Activated T-helper 2 cell treated with anti-CD3 and anti-CD28 coated beads, Interferon-gamma antibody, Interleukin-2, Interleukin-4, amounts not matched to agents 10 μg/mL and 5 μg/mL and 100 μg/mL, durations not matched to agents 14 hours and 24 hours and 36 hours (primary cell): ENCODE data around the gene PCDHGB4. TPM values are rescaled to one million over a fixed set of nuclear protein-coding genes. Genes with fewer than 3 reads are reported as not detected.
"Not testable (repeated sequence)": the region's sequence is repeated elsewhere in the genome, so short reads cannot be mapped to it uniquely, and the experiment has no call there.

Source experiments
- DNase-seq: peaks from one replicate; pipeline ENCODE4 v3.0.0; 2021; ENCODE audit warnings: low spot score
- H3K27ac Mint-ChIP-seq: one replicate; pipeline ENCODE4 v1.8.0; 2021; ENCODE audit warnings: mixed read lengths
- H3K27me3 Mint-ChIP-seq: one replicate; pipeline ENCODE4 v1.8.0; 2021; ENCODE audit warnings: low read depth, mixed read lengths
- H3K36me3 Mint-ChIP-seq: one replicate; pipeline ENCODE4 v1.8.0; 2021; ENCODE audit warnings: low read depth, mixed read lengths
- H3K4me1 Mint-ChIP-seq: one replicate; pipeline ENCODE4 v1.8.0; 2021; ENCODE audit warnings: low read depth, mixed read lengths
- H3K4me3 Mint-ChIP-seq: one replicate; pipeline ENCODE4 v1.8.0; 2021; ENCODE audit warnings: low read depth, mild to moderate bottlenecking, moderate library complexity, mixed read lengths
- H3K9me3 Mint-ChIP-seq: one replicate; pipeline ENCODE4 v1.8.0; 2021; ENCODE audit warnings: mixed read lengths
- intact Hi-C: fragments of 100-400 bp; cut with micrococcal nuclease; formaldehyde crosslinking; loops from one replicate; pipeline ENCODE4 v1.15.1; 2023
- total RNA-seq: library from RNA; stranded (reverse); gene quantifications from 2 replicates; pipeline ENCODE4 v1.2.3, GENCODE V29; 2022

PCDHGB4 gene
- total RNA-seq, 1 donor from 2014 or later: 0.34 TPM

GRCh38 chr5:141413540-141414069 lies 26.1 kb downstream of the PCDHGB4 start:
- Mint-ChIP-seq H3K36me3 (peaks cover 16% of the 10 kb centered on the region), H3K27ac (no peak overlapping the region), H3K9me3 (peaks cover 21% of the 10 kb centered on the region), H3K27me3 (peaks cover 62% of the 10 kb centered on the region), H3K4me1 (peaks cover 19% of the 10 kb centered on the region), H3K4me3 (peak overlapping the region; percentile 82)
- no peak for DNase-seq
- intact Hi-C loops: loop anchor here (2.0 kb wide), 1 partner anchor 99 kb away; no protein-coding TSS in a partner anchor

DNA sequence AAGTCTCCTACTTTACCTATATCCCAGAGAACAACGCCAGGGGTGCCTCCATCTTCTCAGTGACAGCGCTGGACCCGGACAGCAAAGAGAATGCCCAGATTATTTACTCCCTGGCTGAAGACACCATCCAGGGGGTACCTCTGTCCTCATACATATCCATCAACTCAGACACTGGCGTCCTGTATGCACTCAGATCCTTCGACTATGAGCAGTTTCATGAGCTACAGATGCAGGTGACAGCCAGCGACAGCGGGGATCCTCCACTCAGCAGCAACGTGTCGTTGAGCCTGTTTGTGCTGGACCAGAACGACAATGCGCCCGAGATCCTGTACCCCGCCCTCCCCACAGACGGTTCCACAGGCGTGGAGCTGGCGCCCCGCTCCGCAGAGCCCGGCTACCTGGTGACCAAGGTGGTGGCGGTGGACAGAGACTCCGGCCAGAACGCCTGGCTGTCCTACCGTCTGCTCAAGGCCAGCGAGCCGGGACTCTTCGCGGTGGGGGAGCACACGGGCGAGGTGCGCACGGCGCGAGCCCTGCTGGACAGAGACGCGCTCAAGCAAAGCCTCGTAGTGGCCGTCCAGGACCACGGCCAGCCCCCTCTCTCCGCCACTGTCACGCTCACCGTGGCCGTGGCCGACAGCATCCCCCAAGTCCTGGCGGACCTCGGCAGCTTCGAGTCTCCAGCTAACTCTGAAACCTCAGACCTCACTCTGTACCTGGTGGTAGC lies 27.2 kb downstream of the PCDHGB4 start:
- intact Hi-C loops, DNase-seq, H3K27ac Mint-ChIP-seq: not testable (repeated sequence)
- peaks cover 59% of the 10 kb centered on the region for H3K27me3 Mint-ChIP-seq
- peaks cover 21% of the 10 kb centered on the region for H3K9me3 Mint-ChIP-seq
- peaks cover 19% of the 10 kb centered on the region for H3K4me1 Mint-ChIP-seq
- peak overlapping the region; percentile 17 for H3K4me3 Mint-ChIP-seq
- peaks cover 12% of the 10 kb centered on the region for H3K36me3 Mint-ChIP-seq

DNA sequence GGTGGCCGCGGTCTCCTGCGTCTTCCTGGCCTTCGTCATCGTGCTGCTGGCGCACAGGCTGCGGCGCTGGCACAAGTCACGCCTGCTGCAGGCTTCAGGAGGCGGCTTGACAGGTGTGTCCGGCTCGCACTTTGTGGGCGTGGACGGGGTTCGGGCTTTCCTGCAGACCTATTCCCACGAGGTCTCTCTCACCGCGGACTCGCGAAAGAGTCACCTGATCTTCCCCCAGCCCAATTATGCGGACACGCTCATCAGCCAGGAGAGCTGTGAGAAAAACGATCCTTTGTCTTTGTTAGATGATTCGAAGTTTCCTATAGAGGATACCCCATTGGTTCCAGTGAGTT lies 27.7 kb downstream of the PCDHGB4 start:
- peaks cover 61% of the 10 kb centered on the region for H3K27me3 Mint-ChIP-seq
- peaks cover 12% of the 10 kb centered on the region for H3K36me3 Mint-ChIP-seq
- DNase-seq, H3K4me3 Mint-ChIP-seq, H3K27ac Mint-ChIP-seq, intact Hi-C loops: not testable (repeated sequence)
- H3K9me3 Mint-ChIP-seq: peaks cover 19% of the 10 kb centered on the region
- peaks cover 19% of the 10 kb centered on the region for H3K4me1 Mint-ChIP-seq

GRCh38 chr5:141417494-141418172 lies 30.1 kb downstream of the PCDHGB4 start, which contains the start of gene PCDHGB7:
Gene PCDHGB7 (plus strand): TSS chr5:141417677. CDS start chr5:141417860, 183 bp downstream.
- DNase-seq, H3K36me3 Mint-ChIP-seq, intact Hi-C loops, H3K27ac Mint-ChIP-seq: not testable (repeated sequence)
- peaks cover 24% of the 10 kb centered on the region for H3K4me1 Mint-ChIP-seq
- H3K4me3 Mint-ChIP-seq: peak within 1 kb of the TSS; percentile 57
- peaks cover 75% of the 10 kb centered on the region for H3K27me3 Mint-ChIP-seq
- peaks cover 27% of the 10 kb centered on the region for H3K9me3 Mint-ChIP-seq

- H3K4me1 Mint-ChIP-seq: peaks cover 14% of the 10 kb centered on the region
- peaks cover 7% of the 10 kb centered on the region for H3K36me3 Mint-ChIP-seq
- intact Hi-C loops: no loop called here
- H3K27ac Mint-ChIP-seq: no peak overlapping the region
- peaks cover 68% of the 10 kb centered on the region for H3K27me3 Mint-ChIP-seq
- DNase-seq: no peak
- peaks cover 22% of the 10 kb centered on the region for H3K9me3 Mint-ChIP-seq
- H3K4me3 Mint-ChIP-seq: no peak overlapping the region
These were observed 31.8 kb downstream of the PCDHGB4 start for GRCh38 chr5:141419074-141419880.

GRCh38 chr5:141420855-141421488 lies 33.5 kb downstream of the PCDHGB4 start, which contains the start of gene PCDHGA11:
Gene PCDHGA11 (plus strand): TSS chr5:141421051. CDS start chr5:141421228, 177 bp downstream.
- intact Hi-C loops: loop anchor here (2.0 to 5.0 kb wide), 4 partner anchors 56 to 144 kb away; partner anchors contain the start of genes PCDHGA2, PCDHGA4, PCDHGB2 and PCDHGC3
- peaks cover 10% of the 10 kb centered on the region for H3K4me1 Mint-ChIP-seq
- no peak for DNase-seq
- peaks cover 19% of the 10 kb centered on the region for H3K9me3 Mint-ChIP-seq
- H3K27me3 Mint-ChIP-seq: peaks cover 63% of the 10 kb centered on the region
- peak within 1 kb of the TSS; percentile 81 for H3K4me3 Mint-ChIP-seq
- H3K36me3 Mint-ChIP-seq: peaks cover 7% of the 10 kb centered on the region
- H3K27ac Mint-ChIP-seq: no peak within 1 kb of the TSS

DNA sequence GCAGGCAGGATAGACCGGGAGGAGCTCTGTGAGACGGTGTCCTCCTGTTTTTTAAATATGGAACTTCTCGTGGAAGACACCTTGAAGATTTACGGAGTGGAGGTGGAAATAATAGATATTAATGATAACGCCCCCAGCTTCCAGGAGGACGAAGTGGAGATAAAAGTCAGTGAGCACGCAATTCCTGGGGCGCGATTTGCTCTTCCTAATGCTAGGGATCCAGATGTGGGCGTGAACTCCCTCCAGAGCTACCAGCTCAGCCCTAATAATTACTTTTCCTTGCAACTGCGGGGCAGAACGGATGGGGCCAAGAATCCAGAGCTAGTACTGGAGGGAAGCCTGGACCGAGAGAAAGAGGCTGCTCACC lies 34.0 kb downstream of the PCDHGB4 start:
- Mint-ChIP-seq H3K4me1 (peaks cover 10% of the 10 kb centered on the region), H3K27me3 (peaks cover 59% of the 10 kb centered on the region), H3K27ac (no peak overlapping the region), H3K9me3 (peaks cover 19% of the 10 kb centered on the region), H3K36me3 (peaks cover 7% of the 10 kb centered on the region), H3K4me3 (peak overlapping the region; percentile 81)
- intact Hi-C loops: loop anchor here (2.0 to 5.0 kb wide), 4 partner anchors 56 to 143 kb away; partner anchors contain the start of genes PCDHGA2, PCDHGA4, PCDHGB2 and PCDHGC3
- DNase-seq: no peak

GRCh38 chr5:141422742-141423291 lies 35.3 kb downstream of the PCDHGB4 start:
- H3K36me3 Mint-ChIP-seq: peaks cover 6% of the 10 kb centered on the region
- peaks cover 54% of the 10 kb centered on the region for H3K27me3 Mint-ChIP-seq
- H3K9me3 Mint-ChIP-seq: peaks cover 19% of the 10 kb centered on the region
- H3K4me1 Mint-ChIP-seq: peaks cover 9% of the 10 kb centered on the region
- H3K4me3 Mint-ChIP-seq: no peak overlapping the region
- no peak for DNase-seq
- intact Hi-C loops: loop anchor here (5.0 kb wide), 3 partner anchors 54 to 86 kb away; partner anchors contain the start of genes PCDHGA2, PCDHGA4, PCDHGB2 and PCDHGC3
- H3K27ac Mint-ChIP-seq: no peak overlapping the region

GRCh38 chr5:141427783-141428426 lies 40.4 kb downstream of the PCDHGB4 start:
- DNase-seq: no peak
- H3K36me3 Mint-ChIP-seq: peaks cover 2% of the 10 kb centered on the region
- no peak overlapping the region for H3K27ac Mint-ChIP-seq
- peaks cover 19% of the 10 kb centered on the region for H3K9me3 Mint-ChIP-seq
- H3K4me3 Mint-ChIP-seq: no peak overlapping the region
- peaks cover 33% of the 10 kb centered on the region for H3K27me3 Mint-ChIP-seq
- H3K4me1 Mint-ChIP-seq: peaks cover 2% of the 10 kb centered on the region
- intact Hi-C loops: no loop called here

DNA sequence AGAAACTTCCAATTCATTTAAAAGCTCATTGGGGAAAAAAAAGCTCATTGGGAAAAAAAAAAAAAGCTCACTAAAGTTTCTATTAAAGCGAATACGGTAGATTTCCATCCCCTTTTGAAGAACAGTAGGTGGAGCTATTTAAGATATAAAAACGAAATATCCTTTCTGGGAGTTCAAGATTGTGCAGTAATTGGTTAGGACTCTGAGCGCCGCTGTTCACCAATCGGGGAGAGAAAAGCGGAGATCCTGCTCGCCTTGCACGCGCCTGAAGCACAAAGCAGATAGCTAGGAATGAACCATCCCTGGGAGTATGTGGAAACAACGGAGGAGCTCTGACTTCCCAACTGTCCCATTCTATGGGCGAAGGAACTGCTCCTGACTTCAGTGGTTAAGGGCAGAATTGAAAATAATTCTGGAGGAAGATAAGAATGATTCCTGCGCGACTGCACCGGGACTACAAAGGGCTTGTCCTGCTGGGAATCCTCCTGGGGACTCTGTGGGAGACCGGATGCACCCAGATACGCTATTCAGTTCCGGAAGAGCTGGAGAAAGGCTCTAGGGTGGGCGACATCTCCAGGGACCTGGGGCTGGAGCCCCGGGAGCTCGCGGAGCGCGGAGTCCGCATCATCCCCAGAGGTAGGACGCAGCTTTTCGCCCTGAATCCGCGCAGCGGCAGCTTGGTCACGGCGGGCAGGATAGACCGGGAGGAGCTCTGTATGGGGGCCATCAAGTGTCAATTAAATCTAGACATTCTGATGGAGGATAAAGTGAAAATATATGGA lies 43.0 kb downstream of the PCDHGB4 start, which contains the start of gene PCDHGA12:
Gene PCDHGA12, plus strand, starts transcription at position 176 of the 782 bp plus-strand sequence. Its CDS starts 253 bp downstream, at position 429.
- intact Hi-C loops: no loop called here
- peaks cover 24% of the 10 kb centered on the region for H3K27me3 Mint-ChIP-seq
- peaks cover 2% of the 10 kb centered on the region for H3K4me1 Mint-ChIP-seq
- H3K4me3 Mint-ChIP-seq: peak within 1 kb of the TSS; percentile 63
- H3K9me3 Mint-ChIP-seq: peaks cover 19% of the 10 kb centered on the region
- no peak for DNase-seq
- H3K36me3 Mint-ChIP-seq: peaks cover 2% of the 10 kb centered on the region
- H3K27ac Mint-ChIP-seq: no peak within 1 kb of the TSS

GRCh38 chr5:141431286-141431685 lies 43.8 kb downstream of the PCDHGB4 start:
- intact Hi-C loops: no loop called here
- no peak overlapping the region for H3K27ac Mint-ChIP-seq
- H3K4me1 Mint-ChIP-seq: peaks cover 2% of the 10 kb centered on the region
- H3K36me3 Mint-ChIP-seq: peaks cover 2% of the 10 kb centered on the region
- DNase-seq: no peak
- H3K27me3 Mint-ChIP-seq: peaks cover 24% of the 10 kb centered on the region
- H3K9me3 Mint-ChIP-seq: peaks cover 19% of the 10 kb centered on the region
- no peak overlapping the region for H3K4me3 Mint-ChIP-seq
